Gastrocnemius medialis (tissue), 4 donors: ENCODE measurements around the gene ATAD3A. TPM values are rescaled to one million over a fixed set of nuclear protein-coding genes. Genes with fewer than 3 reads are reported as not detected.
A peak's percentile ranks its signal among the peaks of the same experiment; 100 is the strongest.

Experiments used
- ATAC-seq, 2 donors: fragments of 150-250 bp; one replicate each; pipeline ENCODE4 v1.9.1; 2016
- DNase-seq, 2 donors: peaks; one replicate each; pipeline ENCODE4 v3.0.0-alpha.2; 2019
- H3K27ac ChIP-seq, 4 donors: fragments of 200-600 bp; sonication (generic); 1 replicate in 1 of 4; 2 replicates in 3 of 4; pipeline ENCODE4 v1.5.1; 2016 to 2018; ENCODE audit warnings: mild to moderate bottlenecking in 2 of 4, moderate library complexity in 1 of 4
- H3K27me3 ChIP-seq, 3 donors: fragments of 200-600 bp; sonication (generic) in 2 of 3; 1 replicate in 1 of 3; 2 replicates in 2 of 3; pipeline versions ENCODE4 v1.5.1 to v1.6.0; 2016 to 2019; ENCODE audit warnings: mild to moderate bottlenecking in 1 of 3, moderate library complexity in 1 of 3
- H3K36me3 ChIP-seq, 2 donors: fragments of 200-600 bp; sonication (generic) in 1 of 2; one replicate each; pipeline ENCODE4 v1.5.1; 2017 to 2018
- H3K4me1 ChIP-seq, 2 donors: fragments of 200-600 bp; sonication (generic) in 1 of 2; one replicate each; pipeline ENCODE4 v1.5.1; 2016 to 2017; ENCODE audit warnings: mild to moderate bottlenecking in 2 of 2
- H3K4me3 ChIP-seq, 4 donors: fragments of 200-600 bp; sonication (generic) in 3 of 4; 1 replicate in 1 of 4; 2 replicates in 3 of 4; pipeline ENCODE4 v1.5.1; 2016 to 2019; ENCODE audit warnings: mild to moderate bottlenecking in 2 of 4
- H3K9me3 ChIP-seq, 3 donors: fragments of 200-600 bp; sonication (generic) in 2 of 3; 1 replicate in 1 of 3; 2 replicates in 2 of 3; pipeline ENCODE4 v1.5.1; 2016 to 2019
- POLR2A ChIP-seq, 2 donors: fragments of 450-650 bp; IDR thresholded peaks; one replicate each; pipeline ENCODE4 v1.6.1; 2017; ENCODE audit warnings: antibody characterized with exemption in 2 of 2, mild to moderate bottlenecking in 2 of 2, moderate library complexity in 2 of 2
- in situ Hi-C, 4 donors: fragments of 200-750 bp; cut with MboI; loops; one replicate each; pipeline versions ENCODE4 v1.15.0 to v1.8.0; 2017; ENCODE audit warnings: low sequenced_read_pairs in 4 of 4
- intact Hi-C: fragments of 100-400 bp; cut with DNase I; formaldehyde crosslinking; loops from one replicate; pipeline ENCODE4 v1.15.1; 2023; ENCODE audit warnings: low total_unique reads
- total RNA-seq, 4 donors: library from RNA; depleted of rRNA; stranded (reverse); fragments of >200 nt; gene quantifications; one replicate each; pipeline versions ENCODE4 v1.1.0 to v1.2.3, GENCODE V29; 2016
- TF ChIP-seq, protein P1 (sequence below), 5 experiments: fragments of 450-650 bp in 3 of 5; fragments of 200-600 bp in 2 of 5; sonication (generic) in 2 of 5; IDR thresholded peaks in 4 of 5; conservative IDR thresholded peaks in 1 of 5; 1 replicate in 4 of 5; 2 replicates in 1 of 5; pipeline ENCODE4 v1.5.1; 2016 to 2019; ENCODE audit warnings: antibody characterized with exemption in 5 of 5, mild to moderate bottlenecking in 3 of 5, moderate library complexity in 3 of 5

The ATAD3A gene
- total RNA-seq, 4 donors from 2014 or later: 22.9 to 47.9 (median 35.6) TPM

DNA sequence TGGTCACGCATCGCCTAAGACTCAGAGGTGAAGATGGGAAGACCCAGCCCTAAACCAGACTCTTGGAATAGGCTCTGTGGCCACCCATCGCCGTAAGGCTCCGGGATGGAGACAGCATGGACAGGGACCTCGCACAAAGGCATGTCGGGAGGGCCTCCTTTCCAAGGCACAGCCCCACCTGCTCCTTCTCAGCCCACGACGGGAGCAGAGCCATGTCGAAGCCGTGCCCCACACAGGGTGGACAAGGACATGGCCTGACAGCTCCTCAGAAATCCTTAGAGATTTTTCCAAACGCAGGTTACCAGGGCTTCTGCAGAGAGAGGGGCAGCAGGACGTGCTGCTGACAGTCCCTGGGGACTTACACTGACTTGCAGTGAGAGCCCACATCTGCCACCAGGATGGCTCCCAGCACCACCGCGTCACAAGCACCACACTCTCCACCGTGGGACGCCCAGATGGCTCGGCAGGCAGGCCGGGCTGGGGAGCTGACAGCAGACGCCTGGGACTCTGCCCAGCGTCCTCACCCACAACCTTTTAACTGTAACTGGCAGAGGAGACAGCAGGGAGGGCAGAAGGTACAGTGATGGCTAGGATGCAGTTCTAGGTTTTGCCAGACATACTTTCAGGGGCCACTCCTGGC lies 50.7 kb downstream of the ATAD3A start:
- TF ChIP-seq POLR2A (IDR thresholded peaks at IDR 0.05): no peak
- TF ChIP-seq, protein P1, sequence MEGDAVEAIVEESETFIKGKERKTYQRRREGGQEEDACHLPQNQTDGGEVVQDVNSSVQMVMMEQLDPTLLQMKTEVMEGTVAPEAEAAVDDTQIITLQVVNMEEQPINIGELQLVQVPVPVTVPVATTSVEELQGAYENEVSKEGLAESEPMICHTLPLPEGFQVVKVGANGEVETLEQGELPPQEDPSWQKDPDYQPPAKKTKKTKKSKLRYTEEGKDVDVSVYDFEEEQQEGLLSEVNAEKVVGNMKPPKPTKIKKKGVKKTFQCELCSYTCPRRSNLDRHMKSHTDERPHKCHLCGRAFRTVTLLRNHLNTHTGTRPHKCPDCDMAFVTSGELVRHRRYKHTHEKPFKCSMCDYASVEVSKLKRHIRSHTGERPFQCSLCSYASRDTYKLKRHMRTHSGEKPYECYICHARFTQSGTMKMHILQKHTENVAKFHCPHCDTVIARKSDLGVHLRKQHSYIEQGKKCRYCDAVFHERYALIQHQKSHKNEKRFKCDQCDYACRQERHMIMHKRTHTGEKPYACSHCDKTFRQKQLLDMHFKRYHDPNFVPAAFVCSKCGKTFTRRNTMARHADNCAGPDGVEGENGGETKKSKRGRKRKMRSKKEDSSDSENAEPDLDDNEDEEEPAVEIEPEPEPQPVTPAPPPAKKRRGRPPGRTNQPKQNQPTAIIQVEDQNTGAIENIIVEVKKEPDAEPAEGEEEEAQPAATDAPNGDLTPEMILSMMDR (IDR thresholded peaks at IDR 0.05 in 4 of 5, conservative IDR thresholded peaks at IDR 0.05 in 1 of 5): no peak
- in situ Hi-C loops: no loop called here
- H3K27ac ChIP-seq: peak overlapping the region in 1 of 4 donors; percentile 12
- no peaks in the 10 kb centered on the region for H3K9me3 ChIP-seq
- no peak overlapping the region for H3K4me3 ChIP-seq
- ATAC-seq (no peak), DNase-seq (no peak)
- intact Hi-C loops: no loop called here
- H3K36me3 ChIP-seq: peaks cover 3 to 47% of the 10 kb centered on the region in 2 donors
- H3K4me1 ChIP-seq: peaks cover 24 to 27% of the 10 kb centered on the region in 2 donors
- no peaks in the 10 kb centered on the region for H3K27me3 ChIP-seq

DNA sequence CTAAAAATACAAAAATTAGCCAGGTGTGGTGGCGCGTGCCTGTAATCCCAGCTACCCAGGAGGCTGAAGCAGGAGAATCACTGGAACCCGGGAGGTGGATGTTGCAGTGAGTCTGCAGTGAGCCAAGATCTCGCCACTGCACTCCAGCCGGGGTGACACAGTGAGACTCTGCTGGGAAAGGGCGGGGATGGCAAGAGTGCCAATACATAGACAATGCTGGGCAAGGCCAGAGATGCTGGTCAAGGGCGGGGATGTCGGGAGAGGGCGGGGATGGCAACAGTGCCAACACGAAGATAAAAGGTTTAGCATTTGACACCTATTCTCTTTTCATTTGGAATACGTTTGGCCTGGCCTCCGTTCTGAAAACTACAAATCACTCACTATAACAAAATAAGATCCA lies 51.7 kb downstream of the ATAD3A start:
- TF ChIP-seq, protein P1 (IDR thresholded peaks at IDR 0.05 in 4 of 5, conservative IDR thresholded peaks at IDR 0.05 in 1 of 5): no peak
- TF ChIP-seq POLR2A (IDR thresholded peaks at IDR 0.05): no peak
- Histone ChIP-seq H3K36me3 (peaks cover 3 to 47% of the 10 kb centered on the region in 2 donors), H3K9me3 (no peaks in the 10 kb centered on the region), H3K4me3 (no peak overlapping the region), H3K4me1 (peaks cover 33 to 37% of the 10 kb centered on the region in 2 donors), H3K27ac (peak overlapping the region in 1 of 4 donors; percentile 91), H3K27me3 (no peaks in the 10 kb centered on the region)
- ATAC-seq (no peak), DNase-seq (no peak)
- in situ Hi-C loops (no loop called here), intact Hi-C loops (no loop called here)

DNA sequence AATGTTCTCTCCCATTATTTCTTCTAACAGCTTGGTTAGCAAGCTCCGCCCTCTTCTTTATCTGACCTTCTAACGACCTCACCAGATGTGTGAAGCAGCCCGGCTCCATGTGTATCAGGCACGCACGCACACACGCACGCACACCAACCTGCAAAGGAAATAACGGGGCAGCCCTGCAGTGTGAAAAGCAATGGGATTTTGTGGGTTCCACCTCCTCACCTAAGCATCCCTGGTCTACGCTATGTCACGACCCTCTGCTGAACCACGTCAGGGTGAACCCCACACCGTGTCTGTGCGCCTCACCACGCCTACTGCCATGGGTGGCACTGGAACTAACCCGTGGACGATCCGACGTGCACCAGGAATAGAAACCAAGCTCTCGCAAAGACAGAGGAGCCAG lies 52.3 kb downstream of the ATAD3A start:
- ATAC-seq (no peak), DNase-seq (no peak)
- TF ChIP-seq, protein P1 (IDR thresholded peaks at IDR 0.05 in 4 of 5, conservative IDR thresholded peaks at IDR 0.05 in 1 of 5): no peak
- no peak for TF ChIP-seq POLR2A (IDR thresholded peaks at IDR 0.05)
- Histone ChIP-seq H3K27ac (peak overlapping the region in 1 of 4 donors; percentile 91), H3K9me3 (no peaks in the 10 kb centered on the region), H3K4me1 (peaks cover 39 to 42% of the 10 kb centered on the region in 2 donors), H3K4me3 (no peak overlapping the region), H3K27me3 (no peaks in the 10 kb centered on the region), H3K36me3 (peaks cover 3 to 47% of the 10 kb centered on the region in 2 donors)
- intact Hi-C loops (no loop called here), in situ Hi-C loops (no loop called here)

DNA sequence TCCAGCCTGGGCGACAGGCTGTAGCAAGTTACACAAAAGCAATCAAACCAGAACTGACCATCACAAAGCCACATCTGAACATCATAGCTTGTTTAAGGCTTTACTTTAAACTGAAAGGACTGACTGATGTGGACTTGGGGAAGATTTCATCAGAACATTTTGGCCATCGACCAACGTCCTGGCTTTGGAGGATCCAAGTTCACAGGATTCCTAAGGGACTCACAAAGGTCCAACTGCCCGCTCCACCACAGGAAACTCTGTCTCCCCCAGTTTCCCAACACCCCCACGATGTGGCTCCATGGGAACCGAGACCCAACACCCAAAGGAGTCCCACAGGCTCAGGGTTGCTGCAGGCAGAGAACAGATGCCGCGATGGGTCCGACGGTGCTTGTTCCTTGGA lies 53.4 kb downstream of the ATAD3A start:
- no peak for DNase-seq
- TF ChIP-seq POLR2A (IDR thresholded peaks at IDR 0.05): no peak
- TF ChIP-seq, protein P1 (IDR thresholded peaks at IDR 0.05 in 4 of 5, conservative IDR thresholded peaks at IDR 0.05 in 1 of 5): no peak
- no peaks in the 10 kb centered on the region for H3K27me3 ChIP-seq
- in situ Hi-C loops: no loop called here
- peaks cover 3 to 44% of the 10 kb centered on the region in 2 donors for H3K36me3 ChIP-seq
- H3K27ac ChIP-seq: peak overlapping the region; percentile 84 to 91 (median 86)
- intact Hi-C loops: no loop called here
- peaks cover 49% of the 10 kb centered on the region in 2 donors for H3K4me1 ChIP-seq
- H3K9me3 ChIP-seq: no peaks in the 10 kb centered on the region
- ATAC-seq: no peak
- no peak overlapping the region for H3K4me3 ChIP-seq
